HG02852 (cell line): ENCODE results near the gene NOG.

ENCODE experiments used
- ATAC-seq: cut with Tn5 transposase; IDR thresholded peaks from one replicate; pipeline ENCODE4 v1.9.1; 2021; ENCODE audit warnings: mild to moderate bottlenecking, moderate library complexity; ENCODE audit not compliant: unreplicated experiment

The NOG gene

DNA sequence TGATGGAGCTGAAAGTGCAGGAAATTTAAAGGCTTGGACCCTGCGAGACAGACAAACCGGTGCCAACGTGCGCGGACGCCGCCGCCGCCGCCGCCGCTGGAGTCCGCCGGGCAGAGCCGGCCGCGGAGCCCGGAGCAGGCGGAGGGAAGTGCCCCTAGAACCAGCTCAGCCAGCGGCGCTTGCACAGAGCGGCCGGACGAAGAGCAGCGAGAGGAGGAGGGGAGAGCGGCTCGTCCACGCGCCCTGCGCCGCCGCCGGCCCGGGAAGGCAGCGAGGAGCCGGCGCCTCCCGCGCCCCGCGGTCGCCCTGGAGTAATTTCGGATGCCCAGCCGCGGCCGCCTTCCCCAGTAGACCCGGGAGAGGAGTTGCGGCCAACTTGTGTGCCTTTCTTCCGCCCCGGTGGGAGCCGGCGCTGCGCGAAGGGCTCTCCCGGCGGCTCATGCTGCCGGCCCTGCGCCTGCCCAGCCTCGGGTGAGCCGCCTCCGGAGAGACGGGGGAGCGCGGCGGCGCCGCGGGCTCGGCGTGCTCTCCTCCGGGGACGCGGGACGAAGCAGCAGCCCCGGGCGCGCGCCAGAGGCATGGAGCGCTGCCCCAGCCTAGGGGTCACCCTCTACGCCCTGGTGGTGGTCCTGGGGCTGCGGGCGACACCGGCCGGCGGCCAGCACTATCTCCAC is at the start of gene NOG:
TSS of gene NOG (plus strand) at position 54 of the 674 bp plus-strand sequence. CDS start at position 579, 525 bp downstream.
- ATAC-seq, result no peak

DNA sequence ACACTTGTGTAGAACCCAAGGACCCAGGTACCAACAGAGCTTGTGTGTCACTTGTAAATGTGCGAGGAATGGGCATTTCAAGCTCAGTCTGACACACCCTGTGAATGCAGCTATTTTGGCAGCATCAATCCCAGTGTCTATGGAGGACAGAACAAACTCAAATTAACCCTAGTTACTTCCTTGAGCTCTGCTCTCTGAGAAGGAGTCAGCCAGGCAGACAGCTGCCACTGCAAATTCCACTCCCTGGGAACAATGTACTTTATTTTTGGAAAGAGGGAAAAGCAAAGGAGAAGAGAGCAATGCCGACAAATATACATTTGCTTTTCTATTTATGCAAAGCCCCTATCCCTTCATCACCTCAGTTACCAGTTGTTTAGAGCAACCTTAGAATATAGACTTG is 48.4 kb upstream of the NOG start:
- no peak for ATAC-seq

DNA sequence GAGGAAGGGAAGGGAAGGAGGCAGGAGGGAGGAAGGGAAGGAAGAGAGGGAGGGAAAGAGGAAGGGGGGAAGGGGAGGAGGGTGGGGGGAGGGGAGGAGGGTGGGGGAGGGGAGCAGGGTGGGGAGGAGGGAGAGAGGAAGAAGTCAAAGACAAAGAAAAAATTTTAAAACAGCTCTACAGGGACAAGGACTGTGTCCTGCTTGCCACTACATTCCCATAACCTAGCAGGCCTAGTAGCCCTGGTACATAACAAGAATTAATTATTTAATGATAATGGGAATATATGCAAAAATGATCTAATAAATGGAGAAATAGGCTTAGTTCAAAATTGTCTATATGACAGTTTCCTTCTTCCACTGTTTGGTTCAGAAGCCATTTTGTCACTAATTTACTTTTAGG is 47.6 kb upstream of the NOG start:
- ATAC-seq, result no peak

DNA sequence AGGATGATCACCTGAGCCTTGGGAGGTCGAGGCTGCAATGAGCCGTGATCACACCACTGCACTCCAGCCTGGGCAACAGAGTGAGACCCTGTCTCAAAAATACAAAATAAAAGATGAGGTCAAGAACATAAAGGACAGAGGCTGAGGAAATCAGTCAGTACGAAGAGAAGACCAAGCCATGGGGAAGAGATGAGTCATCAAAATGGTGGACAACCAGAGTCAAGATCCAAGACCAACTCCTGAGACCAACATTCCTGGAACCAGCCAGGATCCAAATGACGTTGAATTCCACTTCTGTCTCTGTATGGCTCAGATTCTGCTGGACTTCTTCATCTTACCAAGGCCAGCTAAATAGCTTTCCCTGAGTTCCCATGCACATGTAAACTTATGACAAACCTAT is 44.8 kb upstream of the NOG start:
- ATAC-seq, result no peak

DNA sequence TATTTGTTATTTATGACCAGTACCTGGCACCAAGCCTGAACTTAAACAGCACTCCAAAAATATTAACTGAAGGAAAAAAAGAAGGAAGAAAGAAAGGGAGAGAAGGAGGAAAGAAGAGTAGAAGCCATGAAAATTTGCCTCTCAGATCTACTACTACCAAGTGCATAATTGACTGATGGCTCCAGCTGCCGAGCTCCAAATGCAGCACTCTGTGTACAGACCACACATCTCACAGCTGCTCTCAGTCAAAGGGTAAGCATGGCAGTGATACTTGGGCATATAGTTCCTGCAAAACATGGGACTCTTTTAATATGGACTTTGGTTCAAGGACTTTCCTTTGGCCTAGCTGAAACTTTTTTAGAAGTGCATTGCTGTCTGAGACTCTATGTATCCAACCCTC is 44.0 kb upstream of the NOG start:
- ATAC-seq, result no peak

DNA sequence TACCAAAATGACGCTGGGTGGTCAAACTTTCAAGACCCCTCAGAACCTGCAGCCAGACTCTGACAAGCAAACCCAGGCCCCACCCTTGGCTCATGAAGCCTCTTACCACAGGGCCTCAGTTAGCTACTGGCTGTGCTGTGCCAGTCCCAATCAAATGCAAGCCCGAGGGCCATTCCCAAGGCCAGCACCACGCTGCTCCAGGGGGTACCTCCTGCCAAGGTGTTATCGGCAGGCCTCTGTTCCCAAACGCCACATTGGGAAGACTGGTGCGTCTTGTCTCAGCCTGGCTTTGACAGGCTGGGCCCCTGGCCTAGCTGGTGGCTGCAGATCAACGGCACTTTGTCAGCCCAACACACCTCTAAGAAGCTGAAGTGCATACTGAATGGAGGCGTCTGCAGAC is 35.8 kb upstream of the NOG start:
- ATAC-seq, result no peak

DNA sequence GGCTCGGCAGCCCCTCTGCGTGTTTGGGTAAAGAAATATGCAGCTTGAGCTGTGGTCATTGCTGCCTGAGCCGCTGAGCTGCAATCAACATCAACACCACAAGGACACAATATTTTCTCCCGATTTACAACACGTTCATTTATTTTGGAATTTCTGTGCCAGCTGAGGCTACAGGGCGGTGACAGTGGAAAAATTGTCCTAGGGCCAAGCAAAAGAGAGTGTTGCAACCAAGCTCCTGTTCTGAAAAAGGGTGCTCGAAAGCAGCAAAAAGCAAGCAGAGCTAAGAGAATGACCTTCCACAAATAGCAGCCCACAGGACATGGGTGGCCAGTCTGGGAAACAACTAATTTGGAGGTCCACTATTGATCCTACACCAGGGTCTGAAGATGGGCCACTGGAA is 35.4 kb upstream of the NOG start:
- no peak for ATAC-seq

DNA sequence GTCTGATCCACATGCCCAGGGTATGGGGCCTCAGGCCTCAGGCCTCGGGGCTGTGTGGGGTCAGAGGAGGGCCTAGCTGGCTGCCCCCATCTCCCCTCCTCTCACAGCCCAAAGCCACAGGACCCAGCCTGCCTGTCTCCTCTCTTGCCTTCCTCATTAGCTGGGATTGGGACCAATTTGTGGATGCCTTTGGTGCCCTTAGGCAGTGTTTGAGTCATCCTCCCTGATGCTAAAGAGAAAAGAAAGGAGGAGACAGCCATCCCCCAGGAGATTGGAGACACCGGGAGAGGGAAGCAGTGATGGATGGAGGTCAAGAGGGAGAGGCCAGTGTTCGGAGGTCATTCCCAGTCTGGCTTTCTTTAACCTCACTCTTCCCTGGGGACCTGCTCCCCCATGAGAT is 23.3 kb upstream of the NOG start:
- no peak for ATAC-seq

DNA sequence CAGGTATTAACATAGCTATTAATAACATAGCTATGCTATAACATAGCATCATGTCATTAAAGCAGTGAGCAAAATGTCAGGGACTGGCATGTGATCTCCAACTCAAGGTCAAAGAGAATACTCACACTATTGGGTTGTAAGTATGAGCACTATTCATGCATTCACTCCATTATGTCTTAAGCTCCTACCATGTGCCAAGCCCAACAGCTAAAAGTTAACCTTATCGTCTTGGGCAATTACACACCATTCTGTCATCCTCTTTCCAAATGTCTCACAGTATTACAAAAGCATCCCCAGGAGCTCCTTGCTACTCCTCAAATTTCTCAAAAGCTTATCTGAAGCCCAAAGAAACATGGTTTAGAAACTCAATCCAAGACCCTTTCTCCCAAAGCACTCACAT is 22.0 kb upstream of the NOG start:
- no peak for ATAC-seq

DNA sequence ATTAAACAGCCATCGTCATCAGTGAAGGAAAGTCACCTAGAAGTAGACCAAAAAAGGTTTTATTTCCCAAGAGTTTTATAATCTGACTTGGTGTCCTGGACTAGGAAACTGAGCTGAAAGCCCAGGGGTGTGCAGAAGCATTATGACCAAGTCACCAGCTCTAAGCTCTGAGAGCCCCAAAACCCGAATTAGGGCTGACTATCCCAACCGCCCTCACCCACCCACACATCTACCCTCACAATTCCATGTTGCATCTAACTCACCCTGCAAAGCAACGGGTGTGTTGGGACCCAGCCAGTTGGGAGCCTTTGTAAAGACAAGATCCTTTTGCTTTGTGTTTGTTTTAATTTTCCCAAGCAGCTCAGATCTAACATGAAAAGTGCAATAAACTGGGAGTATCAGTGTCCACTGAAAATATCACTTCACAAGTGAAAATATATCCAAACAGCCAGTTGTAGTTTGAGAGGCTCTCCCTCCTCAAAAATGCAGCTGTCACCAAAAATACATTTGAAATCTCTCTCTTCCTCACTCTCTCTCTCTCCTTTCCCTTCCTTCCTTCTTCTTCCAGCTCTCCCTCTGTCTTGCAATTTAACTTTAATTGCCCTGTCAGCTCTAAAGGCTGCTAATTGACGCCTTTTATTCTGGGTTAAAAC is 16.2 kb upstream of the NOG start:
- no peak for ATAC-seq

DNA sequence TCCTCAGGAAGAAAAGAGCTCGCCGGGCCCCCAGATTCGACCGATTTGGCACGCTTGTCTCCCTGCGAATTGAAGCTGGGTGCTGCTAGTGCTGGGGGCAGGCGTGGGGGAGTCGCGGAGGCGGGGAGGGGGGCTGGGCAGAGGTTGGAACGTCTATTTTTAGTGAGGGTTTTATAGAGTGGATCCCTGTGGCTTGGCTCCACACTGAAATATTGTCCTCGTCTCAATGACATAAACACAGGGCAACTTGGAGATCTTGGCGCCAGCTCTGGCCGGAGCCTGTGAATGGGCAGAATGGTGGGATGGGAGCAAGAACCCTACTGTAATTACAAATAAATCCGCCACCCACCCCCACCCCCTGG is 15.7 kb upstream of the NOG start:
- ATAC-seq, result no peak

DNA sequence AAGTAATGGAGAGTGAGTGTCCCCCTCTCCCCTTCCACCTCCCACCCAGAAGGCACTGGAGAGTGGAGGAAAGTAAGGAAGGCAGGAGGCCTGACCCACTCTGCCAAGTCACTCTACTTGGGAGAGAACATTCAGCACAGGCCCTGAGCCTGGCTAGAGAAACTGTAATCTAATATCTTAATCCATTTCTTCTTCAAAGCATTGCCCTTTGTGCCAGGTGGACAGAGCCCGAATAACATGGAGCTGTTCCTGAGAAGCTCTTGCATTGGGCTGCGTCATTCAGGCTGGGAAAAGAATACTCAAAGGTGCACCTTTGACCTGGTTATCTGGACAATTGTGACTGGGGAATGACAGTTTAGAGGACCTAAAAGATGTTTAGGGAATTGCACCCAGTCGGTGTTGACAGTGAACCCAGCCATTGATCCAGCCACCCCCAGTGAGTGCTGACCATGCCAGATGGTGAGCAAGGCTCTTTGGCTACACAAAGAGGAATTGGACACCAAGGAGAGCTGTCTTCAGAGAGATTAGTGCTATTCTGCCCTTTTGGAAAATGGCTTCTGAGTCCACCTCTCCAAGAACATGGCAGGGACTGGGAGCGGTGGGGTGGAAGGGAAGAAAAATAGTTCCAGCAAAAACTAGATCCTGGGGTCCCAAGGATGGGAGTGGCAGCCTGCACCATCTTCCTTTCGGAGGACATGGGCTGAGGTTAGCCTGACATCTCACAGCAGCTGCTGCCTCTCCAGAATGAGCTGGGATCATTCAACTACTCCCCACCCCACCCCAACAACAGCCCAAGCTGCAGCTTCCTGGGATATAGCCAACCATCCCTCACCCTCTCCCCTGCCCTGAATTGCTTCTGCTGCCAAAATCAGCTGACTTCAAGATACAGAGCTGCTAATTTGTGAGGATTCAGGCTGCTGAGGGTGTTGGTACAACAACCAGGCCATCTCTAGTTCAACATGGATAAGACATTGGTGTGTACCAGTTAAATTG is 11.6 kb upstream of the NOG start:
- no peak for ATAC-seq

DNA sequence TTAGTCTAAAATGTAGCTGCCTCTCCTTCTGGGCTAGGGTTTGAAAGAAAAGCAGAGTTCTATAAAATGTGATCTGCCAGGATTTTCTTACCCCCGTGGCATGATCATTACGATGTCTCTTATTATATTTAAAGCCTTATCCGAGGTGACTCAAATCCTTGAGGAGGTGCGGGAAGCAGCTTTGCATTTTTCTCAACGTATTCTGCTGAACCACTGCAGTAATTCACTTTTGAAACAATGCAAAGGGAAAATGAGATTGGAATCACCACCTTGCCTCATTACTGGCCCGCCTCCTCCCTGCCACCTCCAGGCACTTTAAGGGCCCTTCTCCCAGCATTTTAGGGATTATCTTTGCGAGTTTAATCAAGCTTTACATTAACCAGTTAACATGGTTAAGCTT is 9.7 kb upstream of the NOG start:
- no peak for ATAC-seq

DNA sequence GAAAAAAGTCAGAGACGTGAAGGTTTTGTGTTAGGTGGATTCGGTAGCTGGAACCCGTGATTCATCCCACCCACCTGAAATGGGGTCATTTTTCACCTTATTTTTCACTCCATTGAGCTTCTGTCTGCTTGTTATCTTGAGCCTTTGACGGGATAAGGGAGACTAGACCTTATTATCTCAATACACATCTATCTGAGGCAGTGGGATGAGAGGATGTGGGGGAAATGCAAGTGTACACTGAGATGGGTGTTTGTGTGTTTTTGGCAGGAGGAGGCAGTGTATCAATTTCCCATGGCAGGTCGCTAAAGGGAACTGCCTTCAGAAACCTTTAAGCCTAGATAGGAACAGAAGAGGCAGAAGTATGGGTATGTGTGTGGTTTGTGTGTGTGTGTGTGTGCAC is 6.2 kb upstream of the NOG start:
- ATAC-seq, result no peak

DNA sequence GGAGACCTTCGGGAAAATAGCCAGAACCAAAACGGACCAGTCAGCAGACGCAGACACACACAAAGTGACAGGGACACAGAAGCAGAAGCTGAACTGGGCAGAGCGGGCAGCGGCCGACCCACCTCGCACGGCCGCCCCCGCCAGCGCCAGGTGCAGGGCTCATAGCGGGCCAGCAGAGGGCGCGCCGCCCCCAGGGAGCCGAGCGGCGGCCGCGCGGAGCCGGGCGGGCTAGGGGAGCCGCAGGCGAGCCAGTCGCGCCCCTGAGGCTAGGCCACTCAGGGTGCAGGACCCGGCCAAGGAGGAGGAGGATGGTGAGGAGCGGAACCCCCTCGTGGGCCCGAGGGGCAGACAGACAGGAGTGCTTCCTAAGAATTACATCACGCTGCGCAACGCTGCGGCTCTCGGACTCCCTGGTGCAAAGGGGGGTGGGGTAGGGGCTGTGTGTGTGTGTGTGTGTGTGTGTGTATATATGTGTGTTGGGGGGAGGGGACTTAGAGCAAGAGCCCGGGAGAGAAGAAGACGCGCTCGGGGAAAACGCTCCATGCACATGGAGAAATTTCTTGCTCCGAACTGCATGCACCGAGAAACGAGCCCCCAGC is 913 bp upstream of the NOG start:
- peak; percentile 65 for ATAC-seq

DNA sequence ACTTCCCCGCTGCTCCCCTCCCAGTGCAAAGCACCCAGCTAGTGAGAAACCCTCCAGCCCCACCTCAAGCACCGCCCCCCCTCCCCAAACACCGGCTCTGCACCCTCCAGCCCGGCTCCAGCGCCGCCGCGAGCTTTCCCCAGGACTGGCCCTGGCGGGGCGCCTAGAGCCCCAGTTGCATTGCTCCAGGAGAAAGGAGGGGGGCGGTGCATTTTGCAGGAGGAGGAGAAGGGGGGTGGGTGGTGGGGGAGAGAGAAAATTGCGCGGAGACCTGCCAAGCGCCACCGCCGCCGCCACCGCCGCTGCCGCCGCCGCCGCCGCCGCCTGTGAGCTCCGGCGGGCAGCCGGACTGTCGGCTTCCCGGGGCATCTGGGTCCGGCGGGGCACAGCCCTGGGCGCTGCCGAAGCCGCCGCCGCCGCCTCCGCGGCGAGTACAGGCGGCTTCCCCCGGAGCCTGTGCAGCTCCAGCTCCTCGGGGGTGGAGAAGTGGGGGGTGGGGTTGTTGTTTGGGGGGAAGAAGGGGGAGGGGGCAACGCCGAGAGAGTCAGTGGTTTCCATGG is 333 bp upstream of the NOG start:
- ATAC-seq, result no peak

DNA sequence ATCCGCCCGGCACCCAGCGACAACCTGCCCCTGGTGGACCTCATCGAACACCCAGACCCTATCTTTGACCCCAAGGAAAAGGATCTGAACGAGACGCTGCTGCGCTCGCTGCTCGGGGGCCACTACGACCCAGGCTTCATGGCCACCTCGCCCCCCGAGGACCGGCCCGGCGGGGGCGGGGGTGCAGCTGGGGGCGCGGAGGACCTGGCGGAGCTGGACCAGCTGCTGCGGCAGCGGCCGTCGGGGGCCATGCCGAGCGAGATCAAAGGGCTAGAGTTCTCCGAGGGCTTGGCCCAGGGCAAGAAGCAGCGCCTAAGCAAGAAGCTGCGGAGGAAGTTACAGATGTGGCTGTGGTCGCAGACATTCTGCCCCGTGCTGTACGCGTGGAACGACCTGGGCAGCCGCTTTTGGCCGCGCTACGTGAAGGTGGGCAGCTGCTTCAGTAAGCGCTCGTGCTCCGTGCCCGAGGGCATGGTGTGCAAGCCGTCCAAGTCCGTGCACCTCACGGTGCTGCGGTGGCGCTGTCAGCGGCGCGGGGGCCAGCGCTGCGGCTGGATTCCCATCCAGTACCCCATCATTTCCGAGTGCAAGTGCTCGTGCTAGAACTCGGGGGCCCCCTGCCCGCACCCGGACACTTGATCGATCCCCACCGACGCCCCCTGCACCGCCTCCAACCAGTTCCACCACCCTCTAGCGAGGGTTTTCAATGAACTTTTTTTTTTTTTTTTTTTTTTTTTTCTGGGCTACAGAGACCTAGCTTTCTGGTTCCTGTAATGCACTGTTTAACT is 1.0 kb downstream of the NOG start:
- no peak for ATAC-seq

DNA sequence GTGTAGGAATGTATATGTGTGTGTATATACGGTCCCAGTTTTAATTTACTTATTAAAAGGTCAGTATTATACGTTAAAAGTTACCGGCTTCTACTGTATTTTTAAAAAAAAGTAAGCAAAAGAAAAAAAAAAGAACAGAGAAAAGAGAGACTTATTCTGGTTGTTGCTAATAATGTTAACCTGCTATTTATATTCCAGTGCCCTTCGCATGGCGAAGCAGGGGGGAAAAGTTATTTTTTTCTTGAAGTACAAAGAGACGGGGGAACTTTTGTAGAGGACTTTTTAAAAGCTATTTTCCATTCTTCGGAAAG is 1.6 kb downstream of the NOG start:
- ATAC-seq, result no peak

DNA sequence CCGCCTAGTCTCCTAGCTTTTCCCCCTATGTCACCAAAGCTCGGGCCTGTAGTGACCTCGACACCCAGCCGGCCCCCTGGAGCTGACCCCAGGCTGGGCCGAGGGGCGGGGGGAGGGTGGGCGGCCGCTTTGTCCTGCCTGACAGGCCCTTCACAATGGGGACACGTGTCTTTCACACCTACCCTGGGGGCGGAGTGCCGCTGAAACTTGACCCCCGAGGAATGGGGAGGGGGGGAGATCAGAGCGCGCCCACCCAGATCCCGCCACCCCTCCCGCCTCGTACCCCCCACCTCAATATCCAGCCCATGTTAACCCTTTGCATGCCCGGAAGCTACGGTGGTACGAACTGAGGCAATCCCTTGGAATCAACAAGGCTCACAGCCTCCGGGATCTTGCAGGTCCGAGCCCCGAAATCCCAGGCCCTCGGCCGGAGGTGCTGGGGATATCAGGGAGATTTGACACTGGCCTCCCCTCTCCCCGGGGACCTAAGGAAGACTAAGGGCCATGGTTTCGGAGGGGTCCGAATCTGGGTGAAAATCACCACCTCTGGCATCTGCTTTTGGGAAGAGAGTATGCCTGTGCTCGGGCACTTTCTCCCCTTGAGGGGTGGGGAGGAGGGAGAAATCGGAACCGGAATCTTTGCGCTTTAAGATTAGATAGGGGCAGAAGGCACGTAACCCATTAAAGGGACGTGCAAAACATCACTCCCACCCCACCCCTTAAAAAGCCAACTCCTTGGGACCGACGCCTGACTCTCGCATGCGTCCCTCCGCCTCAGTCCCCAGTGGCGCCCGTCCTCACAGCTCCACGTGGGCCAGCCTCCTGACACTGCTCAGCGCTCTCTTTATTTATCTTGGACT is 2.6 kb downstream of the NOG start:
- no peak for ATAC-seq
